ENCODE measurements around the gene CCDC93. TPM values are rescaled to one million over a fixed set of nuclear protein-coding genes. Genes with fewer than 3 reads are reported as not detected.

CCDC93 gene
- total RNA-seq, 1 experiment from 2014 or later: 18.7 TPM

DNA sequence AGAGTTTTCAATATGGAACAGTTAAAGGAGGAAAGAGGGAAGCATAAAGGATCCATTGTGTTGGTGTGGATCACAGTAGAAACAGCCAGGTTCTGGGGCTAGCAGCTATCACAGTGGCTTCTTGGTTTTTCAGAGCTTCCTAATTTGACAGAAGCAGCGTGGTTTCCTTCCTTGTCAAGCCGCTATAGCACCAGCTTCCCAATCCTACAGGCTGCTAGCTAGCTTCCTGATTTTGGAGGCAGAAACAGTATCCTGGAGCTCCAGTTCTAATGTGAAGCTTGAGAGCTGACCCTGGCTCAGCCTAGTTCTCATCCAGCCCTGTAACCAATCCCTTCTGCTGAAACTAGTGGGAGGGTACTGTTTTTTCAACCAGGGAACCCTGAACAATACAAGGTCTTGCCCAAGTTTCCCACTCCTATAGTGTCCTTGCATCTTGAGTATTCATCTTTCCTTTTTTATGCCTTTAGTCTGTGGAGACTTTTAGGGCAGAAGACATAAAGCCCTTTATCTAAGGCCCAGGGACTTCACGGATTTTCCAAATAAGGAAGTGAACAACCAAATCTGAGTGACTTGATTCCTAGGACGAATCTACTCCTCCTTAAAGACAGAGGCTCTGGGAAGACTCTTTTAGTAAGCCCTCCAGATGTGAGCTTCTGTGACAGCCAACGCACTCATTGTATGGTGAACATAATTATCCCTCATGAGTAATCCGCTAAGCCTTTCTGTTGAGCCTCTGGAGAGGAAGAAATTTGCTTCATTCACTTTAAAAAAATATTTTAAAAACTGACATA, 33.8 kb downstream of the CCDC93 start:
- H3K4me2 ChIP-seq (ENCODE audit: low read length): no peak overlapping the region
- no peaks in the 10 kb centered on the region; the same call in 1 of the 2 replicates for H3K79me2 ChIP-seq (ENCODE audit: insufficient read depth, low read length)
- no peak overlapping the region for H3K9ac ChIP-seq (ENCODE audit: low read length)
- no peak overlapping the region for H2AFZ ChIP-seq (ENCODE audit: low read depth, low read length, poor library complexity, severe bottlenecking)
- intact Hi-C loops (cut with micrococcal nuclease): no loop called here
- no peaks in the 10 kb centered on the region for H3K9me2 ChIP-seq (ENCODE audit: insufficient read depth)
- ATAC-seq (no peak), DNase-seq (ENCODE audit: low read depth, low spot score) (no peak)
- no peak overlapping the region for H3K27ac ChIP-seq (ENCODE audit: low read depth, low read length)
- H4K20me1 ChIP-seq (ENCODE audit: insufficient read depth): no peaks in the 10 kb centered on the region
- RAD21 ChIA-PET (ENCODE audit: low non-redundant PET in 1 of 2, low total read pairs in 2 of 2, uncharacterized antibody in 2 of 2, unreplicated experiment in 2 of 2): no interaction called here
- POLR2A ChIA-PET: no interaction called here
- no peaks in the 10 kb centered on the region for H3K9me3 ChIP-seq (ENCODE audit: control insufficient read depth in 1 of 2, insufficient read depth in 1 of 2, low read depth in 1 of 2, low read length in 2 of 2)
- no peak overlapping the region for H3K4me3 ChIP-seq (replicated peaks in 1 of 2; ENCODE audit: low read depth in 1 of 2, low read length in 2 of 2)
- no peak for TF ChIP-seq POLR2AphosphoS5 (IDR thresholded peaks at IDR 0.05; ENCODE audit: low read depth, low read length)
- no peak for TF ChIP-seq SP1 (IDR thresholded peaks at IDR 0.05; ENCODE audit: low read depth)
- TF ChIP-seq, protein P1, sequence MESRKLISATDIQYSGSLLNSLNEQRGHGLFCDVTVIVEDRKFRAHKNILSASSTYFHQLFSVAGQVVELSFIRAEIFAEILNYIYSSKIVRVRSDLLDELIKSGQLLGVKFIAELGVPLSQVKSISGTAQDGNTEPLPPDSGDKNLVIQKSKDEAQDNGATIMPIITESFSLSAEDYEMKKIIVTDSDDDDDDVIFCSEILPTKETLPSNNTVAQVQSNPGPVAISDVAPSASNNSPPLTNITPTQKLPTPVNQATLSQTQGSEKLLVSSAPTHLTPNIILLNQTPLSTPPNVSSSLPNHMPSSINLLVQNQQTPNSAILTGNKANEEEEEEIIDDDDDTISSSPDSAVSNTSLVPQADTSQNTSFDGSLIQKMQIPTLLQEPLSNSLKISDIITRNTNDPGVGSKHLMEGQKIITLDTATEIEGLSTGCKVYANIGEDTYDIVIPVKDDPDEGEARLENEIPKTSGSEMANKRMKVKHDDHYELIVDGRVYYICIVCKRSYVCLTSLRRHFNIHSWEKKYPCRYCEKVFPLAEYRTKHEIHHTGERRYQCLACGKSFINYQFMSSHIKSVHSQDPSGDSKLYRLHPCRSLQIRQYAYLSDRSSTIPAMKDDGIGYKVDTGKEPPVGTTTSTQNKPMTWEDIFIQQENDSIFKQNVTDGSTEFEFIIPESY (IDR thresholded peaks at IDR 0.05; ENCODE audit: extremely low read depth, insufficient replicate concordance, low read length): no peak
- TF ChIP-seq CBX3 (IDR thresholded peaks at IDR 0.05; ENCODE audit: low read depth): no peak
- TF ChIP-seq, protein P2, sequence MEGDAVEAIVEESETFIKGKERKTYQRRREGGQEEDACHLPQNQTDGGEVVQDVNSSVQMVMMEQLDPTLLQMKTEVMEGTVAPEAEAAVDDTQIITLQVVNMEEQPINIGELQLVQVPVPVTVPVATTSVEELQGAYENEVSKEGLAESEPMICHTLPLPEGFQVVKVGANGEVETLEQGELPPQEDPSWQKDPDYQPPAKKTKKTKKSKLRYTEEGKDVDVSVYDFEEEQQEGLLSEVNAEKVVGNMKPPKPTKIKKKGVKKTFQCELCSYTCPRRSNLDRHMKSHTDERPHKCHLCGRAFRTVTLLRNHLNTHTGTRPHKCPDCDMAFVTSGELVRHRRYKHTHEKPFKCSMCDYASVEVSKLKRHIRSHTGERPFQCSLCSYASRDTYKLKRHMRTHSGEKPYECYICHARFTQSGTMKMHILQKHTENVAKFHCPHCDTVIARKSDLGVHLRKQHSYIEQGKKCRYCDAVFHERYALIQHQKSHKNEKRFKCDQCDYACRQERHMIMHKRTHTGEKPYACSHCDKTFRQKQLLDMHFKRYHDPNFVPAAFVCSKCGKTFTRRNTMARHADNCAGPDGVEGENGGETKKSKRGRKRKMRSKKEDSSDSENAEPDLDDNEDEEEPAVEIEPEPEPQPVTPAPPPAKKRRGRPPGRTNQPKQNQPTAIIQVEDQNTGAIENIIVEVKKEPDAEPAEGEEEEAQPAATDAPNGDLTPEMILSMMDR (IDR thresholded peaks at IDR 0.05 in 2 of 3, conservative IDR thresholded peaks at IDR 0.05 in 1 of 3; ENCODE audit: borderline replicate concordance in 1 of 3, insufficient read depth in 1 of 3, low read depth in 2 of 3, low read length in 2 of 3): no peak
- no peak for TF ChIP-seq ZFX (IDR thresholded peaks at IDR 0.05)
- TF ChIP-seq FOSL1 (IDR thresholded peaks at IDR 0.05; ENCODE audit: low read depth): no peak
- TF ChIP-seq SIN3A (IDR thresholded peaks at IDR 0.05; ENCODE audit: low read depth): no peak
- TF ChIP-seq EGR1 (IDR thresholded peaks at IDR 0.05; ENCODE audit: low read depth): no peak
- TF ChIP-seq, protein P3, sequence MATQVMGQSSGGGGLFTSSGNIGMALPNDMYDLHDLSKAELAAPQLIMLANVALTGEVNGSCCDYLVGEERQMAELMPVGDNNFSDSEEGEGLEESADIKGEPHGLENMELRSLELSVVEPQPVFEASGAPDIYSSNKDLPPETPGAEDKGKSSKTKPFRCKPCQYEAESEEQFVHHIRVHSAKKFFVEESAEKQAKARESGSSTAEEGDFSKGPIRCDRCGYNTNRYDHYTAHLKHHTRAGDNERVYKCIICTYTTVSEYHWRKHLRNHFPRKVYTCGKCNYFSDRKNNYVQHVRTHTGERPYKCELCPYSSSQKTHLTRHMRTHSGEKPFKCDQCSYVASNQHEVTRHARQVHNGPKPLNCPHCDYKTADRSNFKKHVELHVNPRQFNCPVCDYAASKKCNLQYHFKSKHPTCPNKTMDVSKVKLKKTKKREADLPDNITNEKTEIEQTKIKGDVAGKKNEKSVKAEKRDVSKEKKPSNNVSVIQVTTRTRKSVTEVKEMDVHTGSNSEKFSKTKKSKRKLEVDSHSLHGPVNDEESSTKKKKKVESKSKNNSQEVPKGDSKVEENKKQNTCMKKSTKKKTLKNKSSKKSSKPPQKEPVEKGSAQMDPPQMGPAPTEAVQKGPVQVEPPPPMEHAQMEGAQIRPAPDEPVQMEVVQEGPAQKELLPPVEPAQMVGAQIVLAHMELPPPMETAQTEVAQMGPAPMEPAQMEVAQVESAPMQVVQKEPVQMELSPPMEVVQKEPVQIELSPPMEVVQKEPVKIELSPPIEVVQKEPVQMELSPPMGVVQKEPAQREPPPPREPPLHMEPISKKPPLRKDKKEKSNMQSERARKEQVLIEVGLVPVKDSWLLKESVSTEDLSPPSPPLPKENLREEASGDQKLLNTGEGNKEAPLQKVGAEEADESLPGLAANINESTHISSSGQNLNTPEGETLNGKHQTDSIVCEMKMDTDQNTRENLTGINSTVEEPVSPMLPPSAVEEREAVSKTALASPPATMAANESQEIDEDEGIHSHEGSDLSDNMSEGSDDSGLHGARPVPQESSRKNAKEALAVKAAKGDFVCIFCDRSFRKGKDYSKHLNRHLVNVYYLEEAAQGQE (IDR thresholded peaks at IDR 0.05; ENCODE audit: low read depth): no peak
- no peak for TF ChIP-seq ELF1 (IDR thresholded peaks at IDR 0.05; ENCODE audit: borderline replicate concordance, low read depth)
- TF ChIP-seq TCF7L2 (IDR thresholded peaks at IDR 0.05; ENCODE audit: borderline replicate concordance, extremely low read depth, insufficient read depth, insufficient read length): no peak
- TF ChIP-seq YY1 (IDR thresholded peaks at IDR 0.05; ENCODE audit: extremely low read depth, insufficient replicate concordance, low read depth, low read length): no peak
- TF ChIP-seq CEBPB (IDR thresholded peaks at IDR 0.05; ENCODE audit: low read depth): no peak
- CTCF ChIA-PET: no interaction called here
- BruUV-seq (replicated peaks): no TSS peak
- no peaks in the 10 kb centered on the region; a peak in 1 of 4 replicates for H3K4me1 ChIP-seq (ENCODE audit: control insufficient read depth in 1 of 2, insufficient read depth in 2 of 2, low read length in 2 of 2)
- no peaks in the 10 kb centered on the region for H3K27me3 ChIP-seq (ENCODE audit: insufficient read depth, low read length)
- peaks cover 0 to 4% of the 10 kb centered on the region in 2 experiments; a peak in 1 of 4 replicates for H3K36me3 ChIP-seq (ENCODE audit: control insufficient read depth in 1 of 2, insufficient read depth in 2 of 2, low read length in 2 of 2)
